ENCODE measurements around the gene NINL. TPM values are rescaled to one million over a fixed set of nuclear protein-coding genes. Genes with fewer than 3 reads are reported as not detected.

NINL gene
- total and polyA plus RNA-seq, 12 donors = 1.3 to 17.9 (median 3.8) TPM

DNA sequence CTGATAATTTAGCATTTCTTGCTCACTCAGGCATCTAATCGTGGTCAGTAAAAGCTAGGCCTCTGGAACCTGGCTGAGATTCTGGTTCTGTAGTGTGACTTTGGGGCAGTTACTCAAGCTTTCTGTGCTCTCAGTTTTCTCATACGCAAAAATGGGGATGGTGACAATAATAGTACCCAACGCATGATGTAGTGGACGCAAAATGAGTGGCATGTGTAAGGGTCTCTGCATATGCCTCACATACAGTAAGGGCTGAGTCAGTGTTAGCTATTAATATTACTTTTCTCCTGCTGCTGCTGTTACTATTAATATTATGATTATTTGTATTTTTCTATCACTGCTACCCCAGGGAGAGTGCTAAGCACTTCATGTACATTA lies 177.2 kb downstream of the NINL start:
- 4 to 5% methylated on average over 4 of the region's 4 CpGs for WGBS, 2 donors

GRCh38 chr20:25407311-25408169 lies 177.8 kb downstream of the NINL start, which contains the start of gene GINS1:
Gene GINS1 (plus strand): TSS chr20:25407673. CDS start chr20:25407821, 148 bp downstream.
- Histone ChIP-seq H3K27me3 (no peaks in the 10 kb centered on the region), H3K9me3 (peaks cover 0 to 20% (median 12%) of the 10 kb centered on the region in 11 donors), H3K4me3 (peak within 1 kb of the TSS; percentile 30 to 84 (median 64)), H3K36me3 (no peaks in the 10 kb centered on the region), H3K4me1 (peaks cover 0 to 22% (median 9%) of the 10 kb centered on the region in 9 donors), H3K27ac (peak within 1 kb of the TSS in 4 of 10 donors; percentile 24 to 61 (median 38))
- peak; percentile 83 for DNase-seq
- intact Hi-C loops (cut with DNase I) = loop anchor here in 2 of 10 donors (10.0 kb wide), 3 partner anchors 127 to 343 kb away; no protein-coding TSS in a partner anchor
- peak; percentile 93 to 97 (median 96) for ATAC-seq
- TF ChIP-seq, protein P1, sequence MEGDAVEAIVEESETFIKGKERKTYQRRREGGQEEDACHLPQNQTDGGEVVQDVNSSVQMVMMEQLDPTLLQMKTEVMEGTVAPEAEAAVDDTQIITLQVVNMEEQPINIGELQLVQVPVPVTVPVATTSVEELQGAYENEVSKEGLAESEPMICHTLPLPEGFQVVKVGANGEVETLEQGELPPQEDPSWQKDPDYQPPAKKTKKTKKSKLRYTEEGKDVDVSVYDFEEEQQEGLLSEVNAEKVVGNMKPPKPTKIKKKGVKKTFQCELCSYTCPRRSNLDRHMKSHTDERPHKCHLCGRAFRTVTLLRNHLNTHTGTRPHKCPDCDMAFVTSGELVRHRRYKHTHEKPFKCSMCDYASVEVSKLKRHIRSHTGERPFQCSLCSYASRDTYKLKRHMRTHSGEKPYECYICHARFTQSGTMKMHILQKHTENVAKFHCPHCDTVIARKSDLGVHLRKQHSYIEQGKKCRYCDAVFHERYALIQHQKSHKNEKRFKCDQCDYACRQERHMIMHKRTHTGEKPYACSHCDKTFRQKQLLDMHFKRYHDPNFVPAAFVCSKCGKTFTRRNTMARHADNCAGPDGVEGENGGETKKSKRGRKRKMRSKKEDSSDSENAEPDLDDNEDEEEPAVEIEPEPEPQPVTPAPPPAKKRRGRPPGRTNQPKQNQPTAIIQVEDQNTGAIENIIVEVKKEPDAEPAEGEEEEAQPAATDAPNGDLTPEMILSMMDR (IDR thresholded peaks at IDR 0.05) = no peak
- 2% methylated on average over 56 of the region's 56 CpGs for WGBS, 2 donors

More for the DNA sequence above, 177.2 kb downstream of the NINL start:
- peak overlapping the region in 2 of 10 donors; percentile 29 to 61 for H3K27ac ChIP-seq
- ATAC-seq (no peak), DNase-seq (no peak)
- H3K4me3 ChIP-seq = peak overlapping the region; percentile 30 to 84 (median 64)
- H3K27me3 ChIP-seq = no peaks in the 10 kb centered on the region
- H3K4me1 ChIP-seq = peaks cover 0 to 22% (median 9%) of the 10 kb centered on the region in 9 donors
- H3K9me3 ChIP-seq = peaks cover 0 to 13% (median 7%) of the 10 kb centered on the region in 11 donors
- H3K36me3 ChIP-seq = no peaks in the 10 kb centered on the region
- intact Hi-C loops (cut with DNase I) = loop anchor here in 2 of 10 donors (10.0 kb wide), 3 partner anchors 127 to 343 kb away; no protein-coding TSS in a partner anchor
- TF ChIP-seq, protein P1 (IDR thresholded peaks at IDR 0.05) = no peak

Other genes with a start within 250 kb of the NINL start
- 10 to 100 TPM; 21.1 to 41.3 (median 26.9) TPM for gene ABHD12, start 194.7 kb downstream of the NINL start, total RNA-seq
- 10 to 100 TPM; 29.1 to 37.4 TPM for gene ABHD12, start 194.7 kb downstream of the NINL start, polyA plus RNA-seq
- gene GINS1, start 177.9 kb downstream of the NINL start, total RNA-seq = 1 to 10 TPM in 2 of 10 donors, under 1 TPM in 8; 0.19 to 1.6 (median 0.64) TPM
- under 1 TPM; 0.28 to 0.29 TPM for gene GINS1, start 177.9 kb downstream of the NINL start, polyA plus RNA-seq
- 1 to 10 TPM; 1.9 to 6.2 (median 3.0) TPM for gene NANP, start 38.5 kb upstream of the NINL start, total RNA-seq
- 1 to 10 TPM; 1.7 to 3.1 TPM for gene NANP, start 38.5 kb upstream of the NINL start, polyA plus RNA-seq
- gene ZNF337, start 111.3 kb upstream of the NINL start, total RNA-seq = 1 to 10 TPM; 5.9 to 8.6 (median 7.4) TPM
- gene ZNF337, start 111.3 kb upstream of the NINL start, polyA plus RNA-seq = 10 to 100 TPM in 1 of 2 donors, 1 to 10 TPM in 1; 5.4 to 17.1 TPM

All from heart right ventricle (tissue), 16 donors.